Measurements from ENCODE around the gene AP1S2.

DNA sequence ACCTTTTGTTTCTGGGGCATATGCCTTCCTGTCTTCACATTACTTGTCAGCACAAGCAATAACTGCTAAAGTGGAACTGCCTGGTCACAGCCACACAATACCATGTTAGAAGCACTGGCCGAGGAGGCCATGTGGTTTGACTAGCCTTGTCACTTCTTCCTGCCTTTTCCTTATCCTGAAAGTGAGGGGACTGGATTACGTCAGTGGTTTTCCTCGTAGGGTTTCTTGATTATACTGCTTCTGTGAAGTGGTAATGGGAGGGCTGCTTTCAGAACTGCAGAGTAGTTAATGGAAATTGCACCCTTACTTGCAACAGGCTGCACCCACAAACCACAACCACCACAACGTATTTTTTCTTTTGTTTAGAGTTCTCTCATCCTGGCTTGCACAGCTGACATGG lies 37.7 kb downstream of the AP1S2 start:
- TF ChIP-seq, protein P1, sequence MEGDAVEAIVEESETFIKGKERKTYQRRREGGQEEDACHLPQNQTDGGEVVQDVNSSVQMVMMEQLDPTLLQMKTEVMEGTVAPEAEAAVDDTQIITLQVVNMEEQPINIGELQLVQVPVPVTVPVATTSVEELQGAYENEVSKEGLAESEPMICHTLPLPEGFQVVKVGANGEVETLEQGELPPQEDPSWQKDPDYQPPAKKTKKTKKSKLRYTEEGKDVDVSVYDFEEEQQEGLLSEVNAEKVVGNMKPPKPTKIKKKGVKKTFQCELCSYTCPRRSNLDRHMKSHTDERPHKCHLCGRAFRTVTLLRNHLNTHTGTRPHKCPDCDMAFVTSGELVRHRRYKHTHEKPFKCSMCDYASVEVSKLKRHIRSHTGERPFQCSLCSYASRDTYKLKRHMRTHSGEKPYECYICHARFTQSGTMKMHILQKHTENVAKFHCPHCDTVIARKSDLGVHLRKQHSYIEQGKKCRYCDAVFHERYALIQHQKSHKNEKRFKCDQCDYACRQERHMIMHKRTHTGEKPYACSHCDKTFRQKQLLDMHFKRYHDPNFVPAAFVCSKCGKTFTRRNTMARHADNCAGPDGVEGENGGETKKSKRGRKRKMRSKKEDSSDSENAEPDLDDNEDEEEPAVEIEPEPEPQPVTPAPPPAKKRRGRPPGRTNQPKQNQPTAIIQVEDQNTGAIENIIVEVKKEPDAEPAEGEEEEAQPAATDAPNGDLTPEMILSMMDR (IDR thresholded peaks at IDR 0.05; ENCODE audit: low read depth, low read length, poor library complexity, severe bottlenecking) = no peak
- no peak for TF ChIP-seq EZH2phosphoT487 (IDR thresholded peaks at IDR 0.05; ENCODE audit: borderline replicate concordance, low read length)
